ENCODE data around the gene PRR15L. TPM values are rescaled to one million over a fixed set of nuclear protein-coding genes. Genes with fewer than 3 reads are reported as not detected.

PRR15L gene
- total and polyA plus RNA-seq, 2 of the 8 experiments (the other 6 are each of a cell fraction or from before 2014, with no cell fraction given), result 0.26 to 1.1 TPM

- H3K4me2 ChIP-seq (ENCODE audit: insufficient read depth in 1 of 2, low read depth in 2 of 2, low read length in 2 of 2), result no peak overlapping the region
- H3K27ac ChIP-seq (ENCODE audit: low read depth, low read length), result no peak overlapping the region
- ChIA-PET POLR2A (ENCODE audit: partially characterized antibody) (interaction anchor here (1.3 to 1.7 kb wide), 3 partner anchors 9 to 18 kb away, joined by 4 to 6 read pairs (median 5); partner anchors contain the start of genes CDK5RAP3 and PNPO), CTCF (ENCODE audit: partially characterized antibody) (interaction anchor here (0.8 to 40.5 kb wide), 7 partner anchors 4 to 116 kb away, joined by 3 to 1010 read pairs (median 246); partner anchors contain the start of genes CDK5RAP3, PNPO, PRR15L and SCRN2)
- peak overlapping the region; percentile 22; the same call in 1 of the 2 replicates for H2BK12ac ChIP-seq (ENCODE audit: low read depth, low read length)
- no peak overlapping the region for H3K4ac ChIP-seq (replicated peaks; ENCODE audit: insufficient read length, low read depth, low read length)
- H4K91ac ChIP-seq (replicated peaks; ENCODE audit: insufficient read length, low read length), result no peak overlapping the region
- H2BK15ac ChIP-seq (ENCODE audit: low read length), result no peak overlapping the region
- peaks cover 4 to 21% (median 9%) of the 10 kb centered on the region in 4 experiments for H3K4me1 ChIP-seq (replicated peaks in 1 of 4; ENCODE audit: control insufficient read depth in 3 of 4, insufficient read depth in 4 of 4, low read length in 3 of 4)
- no peaks in the 10 kb centered on the region; the same call in 1 of the 2 replicates for H3K23me2 ChIP-seq (ENCODE audit: low read depth, low read length)
- no peak overlapping the region for H3K23ac ChIP-seq (ENCODE audit: insufficient read length)
- H3K79me1 ChIP-seq (ENCODE audit: low read depth, low read length), result no peaks in the 10 kb centered on the region
- H3K79me2 ChIP-seq (ENCODE audit: control insufficient read depth in 1 of 2, insufficient read depth in 2 of 2, low read length in 2 of 2), result no peaks in the 10 kb centered on the region
- no peak overlapping the region for H2BK20ac ChIP-seq (ENCODE audit: low read length)
- H4K8ac ChIP-seq (ENCODE audit: extremely low read depth, insufficient read depth, low read length), result no peak overlapping the region
- no peak for TF ChIP-seq SIX5 (IDR thresholded peaks at IDR 0.05; ENCODE audit: low read depth, low read length)
- TF ChIP-seq EP300 (IDR thresholded peaks at IDR 0.05; ENCODE audit: borderline replicate concordance in 1 of 2, low read depth in 2 of 2, low read length in 2 of 2), result no peak
- TF ChIP-seq SP1 (IDR thresholded peaks at IDR 0.05; ENCODE audit: low read depth, low read length), result no peak
- TF ChIP-seq EZH2 (IDR thresholded peaks at IDR 0.05; ENCODE audit: low read depth, low read length, severe bottlenecking), result no peak
- TF ChIP-seq POLR2A (IDR thresholded peaks at IDR 0.05; ENCODE audit: control extremely low read depth in 1 of 2, low read depth in 2 of 2, low read length in 2 of 2), result no peak
- no peak for TF ChIP-seq YY1 (IDR thresholded peaks at IDR 0.05; ENCODE audit: low read depth, low read length)
- H4K5ac ChIP-seq (ENCODE audit: insufficient read length, low read depth, low read length), result no peak overlapping the region
- no peaks in the 10 kb centered on the region for H3K9me3 ChIP-seq (ENCODE audit: insufficient read depth in 2 of 2, low read depth in 1 of 2, low read length in 1 of 2)
- no peak overlapping the region for H2AK5ac ChIP-seq (ENCODE audit: low read depth, low read length)
- H3K36me3 ChIP-seq (ENCODE audit: control insufficient read depth in 2 of 4, insufficient read depth in 4 of 4, low read length in 3 of 4), result no peaks in the 10 kb centered on the region
- no peak overlapping the region for H2BK120ac ChIP-seq (replicated peaks; ENCODE audit: low read depth, low read length)
- H3K27me3 ChIP-seq (replicated peaks in 1 of 4; ENCODE audit: control insufficient read depth in 3 of 4, extremely low read depth in 1 of 4, insufficient read depth in 3 of 4, low read length in 3 of 4), result peaks cover 0 to 6% (median 0%) of the 10 kb centered on the region in 4 experiments; a peak in 1 of 7 replicates
- H3K9ac ChIP-seq (replicated peaks in 1 of 4; ENCODE audit: extremely low read depth in 1 of 4, low read depth in 3 of 4, low read length in 3 of 4), result no peak overlapping the region
- H3K14ac ChIP-seq (ENCODE audit: insufficient read length), result no peak overlapping the region
- H3K4me3 ChIP-seq (ENCODE audit: extremely low read depth in 1 of 4, insufficient read depth in 2 of 4, low read depth in 3 of 4, low read length in 4 of 4), result no peak overlapping the region
- no peaks in the 10 kb centered on the region for H4K20me1 ChIP-seq (replicated peaks in 1 of 2; ENCODE audit: control insufficient read depth in 1 of 2, insufficient read depth in 2 of 2, low read length in 2 of 2)
- no peak overlapping the region for H3K18ac ChIP-seq (ENCODE audit: extremely low read depth, low read length)
- no peak overlapping the region for H3K56ac ChIP-seq (replicated peaks; ENCODE audit: insufficient read length, low read depth, low read length)
- WGBS, 2 experiments (ENCODE audit: extremely low coverage in 1 of 2, insufficient coverage in 1 of 2, insufficient read length in 1 of 2, insufficient replicate concordance in 2 of 2, low coverage in 1 of 2, low lambda C conversion rate in 2 of 2, missing lambda C conversion rate in 1 of 2), result 83% methylated on average over 11 of the region's 12 CpGs; no CpG with 5 or more reads in 1 of the 2 experiments
- no peak overlapping the region for H2AFZ ChIP-seq (ENCODE audit: low read length)
- no peak for DNase-seq (ENCODE audit: low read depth in 1 of 2, low spot score in 2 of 2)
- H2BK5ac ChIP-seq (ENCODE audit: low read depth, low read length), result no peak overlapping the region
- no peak for FAIRE-seq
Observed at GRCh38 chr17:47952171-47953021, 5.3 kb downstream of the PRR15L start.

All from H1 (cell line).